NAMALWA (cell line): ENCODE results near the gene SLC35B4.

Experiments
- DNase-seq: peaks from one replicate; pipeline ENCODE4 v3.0.0-alpha.2; 2015; ENCODE audit warnings: low spot score

SLC35B4 gene

DNA sequence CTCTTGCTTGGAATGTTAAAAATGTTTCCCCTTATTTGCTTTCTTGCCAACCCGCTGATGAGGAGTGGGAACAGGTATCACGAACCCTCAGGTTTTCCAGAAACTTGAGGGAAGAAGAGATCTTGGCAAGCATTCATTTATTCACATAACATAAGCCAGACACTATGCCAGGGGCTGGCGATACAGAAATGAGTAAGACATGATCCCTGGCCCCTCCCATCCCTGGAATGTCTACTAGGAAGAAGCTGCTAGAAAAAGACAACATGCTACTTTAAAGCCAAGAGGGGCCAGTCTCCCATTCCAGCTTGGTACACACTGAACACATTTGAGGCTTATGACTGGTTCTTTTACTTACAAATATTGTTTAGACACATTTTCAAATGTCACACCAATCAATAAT is 26.4 kb downstream of the SLC35B4 start:
- no peak for DNase-seq

DNA sequence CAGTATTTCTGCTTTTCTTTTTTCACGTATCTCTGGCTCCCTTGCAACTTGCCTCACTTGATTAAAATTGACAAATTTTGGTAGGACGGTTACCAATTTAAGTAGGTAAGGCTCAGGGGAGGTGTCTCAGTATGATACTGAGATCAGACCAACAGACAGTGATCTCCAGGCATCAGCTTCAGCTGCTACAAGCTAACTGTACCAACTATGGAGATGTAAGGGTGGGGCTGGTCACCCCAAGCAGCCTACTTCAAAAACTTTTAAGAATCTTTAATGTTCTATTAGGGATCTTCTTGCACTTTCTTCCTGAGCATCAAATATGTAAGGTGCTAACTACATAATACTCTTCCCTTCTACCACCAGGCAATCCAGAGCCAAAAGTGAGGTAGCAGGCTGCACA is 26.9 kb downstream of the SLC35B4 start:
- no peak for DNase-seq

DNA sequence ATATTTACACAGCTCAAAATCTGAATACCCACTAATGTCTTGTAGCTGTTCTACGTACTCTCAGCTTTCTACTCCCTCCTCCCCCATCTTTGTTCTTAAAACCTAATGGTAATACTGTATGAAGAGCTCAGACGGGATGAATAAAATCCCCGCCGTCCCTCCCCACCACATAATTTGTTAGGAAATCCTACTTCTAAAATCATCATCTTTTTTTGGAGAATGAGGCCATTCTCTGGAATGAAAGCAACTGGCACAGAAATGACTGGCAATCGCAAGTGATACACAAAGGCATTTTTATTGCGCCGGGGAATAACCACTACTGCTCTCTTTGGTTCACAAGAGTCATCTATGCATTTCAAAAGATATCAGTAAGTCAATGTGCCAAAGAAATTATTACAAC is 27.3 kb downstream of the SLC35B4 start:
- no peak for DNase-seq

DNA sequence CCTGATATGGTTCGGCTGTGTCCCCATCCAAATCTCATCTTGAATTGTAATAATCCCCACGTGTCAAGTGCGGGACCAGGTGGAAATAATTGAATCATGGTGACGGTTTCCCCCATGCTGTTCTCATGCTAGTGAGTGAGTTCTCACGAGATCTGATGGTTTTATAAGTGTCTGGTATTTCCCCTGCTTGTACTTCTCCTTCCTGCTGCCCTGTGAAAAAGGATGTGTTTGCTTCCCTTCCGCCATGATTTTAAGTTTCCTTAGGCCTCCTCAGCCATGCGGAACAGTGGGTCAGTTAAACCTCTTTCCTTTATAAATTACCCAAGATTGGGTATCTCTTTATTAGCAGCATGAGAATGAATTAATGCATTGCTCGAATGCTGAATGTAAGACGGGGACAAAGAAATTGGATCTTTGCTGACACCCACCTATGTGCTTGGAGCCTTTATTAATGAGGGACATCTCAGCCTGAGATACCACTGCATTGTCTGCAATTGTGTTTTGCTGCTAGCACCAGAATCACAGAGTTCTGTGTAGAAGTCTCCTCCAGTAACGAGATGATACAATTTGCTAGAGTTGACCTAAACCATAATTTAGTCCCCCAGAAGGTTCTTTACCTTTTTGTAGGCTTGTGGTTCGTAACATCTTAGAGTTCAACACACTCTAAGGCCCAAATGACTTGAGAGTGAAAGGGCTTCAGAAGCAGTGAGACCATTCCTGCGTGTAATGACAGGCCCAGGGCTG is 28.6 kb downstream of the SLC35B4 start:
- no peak for DNase-seq

DNA sequence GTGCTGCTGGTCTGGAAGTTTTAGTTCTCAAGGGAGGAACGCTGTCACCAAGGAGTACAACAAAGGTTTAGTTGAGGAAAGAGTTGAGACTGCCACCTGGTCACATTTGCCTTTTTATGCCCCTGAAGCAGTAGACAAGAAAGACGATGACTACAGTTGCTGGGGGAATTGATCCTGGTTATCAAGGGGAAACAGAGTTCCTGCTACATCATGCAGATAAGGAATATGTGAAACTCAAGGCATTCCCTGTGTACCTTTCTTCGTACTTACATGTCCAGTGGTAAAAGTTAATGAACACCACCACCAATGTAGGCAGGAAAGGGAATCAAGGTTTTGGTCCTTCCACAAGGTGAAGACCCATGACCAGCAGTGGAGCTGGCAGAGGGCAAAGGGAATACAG is 31.8 kb downstream of the SLC35B4 start:
- no peak for DNase-seq

DNA sequence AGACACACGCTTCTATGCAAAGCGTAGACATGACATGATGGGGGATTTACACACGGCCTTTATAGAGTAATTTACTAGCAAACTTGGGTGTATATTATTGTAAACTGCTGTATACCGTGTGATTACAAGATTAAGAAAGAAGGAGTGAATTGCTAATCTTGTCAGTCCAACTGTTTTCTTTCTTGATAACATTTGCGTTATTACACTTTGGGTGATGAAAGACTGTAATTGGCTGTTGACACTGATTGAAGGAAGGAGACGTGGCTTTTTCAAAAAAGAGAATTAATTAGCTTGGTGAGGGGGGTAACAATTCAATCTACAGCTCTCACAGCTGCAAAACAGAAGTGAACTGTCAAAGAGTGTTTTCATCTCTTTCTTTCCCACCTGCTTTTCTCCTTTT is 32.7 kb downstream of the SLC35B4 start:
- no peak for DNase-seq

DNA sequence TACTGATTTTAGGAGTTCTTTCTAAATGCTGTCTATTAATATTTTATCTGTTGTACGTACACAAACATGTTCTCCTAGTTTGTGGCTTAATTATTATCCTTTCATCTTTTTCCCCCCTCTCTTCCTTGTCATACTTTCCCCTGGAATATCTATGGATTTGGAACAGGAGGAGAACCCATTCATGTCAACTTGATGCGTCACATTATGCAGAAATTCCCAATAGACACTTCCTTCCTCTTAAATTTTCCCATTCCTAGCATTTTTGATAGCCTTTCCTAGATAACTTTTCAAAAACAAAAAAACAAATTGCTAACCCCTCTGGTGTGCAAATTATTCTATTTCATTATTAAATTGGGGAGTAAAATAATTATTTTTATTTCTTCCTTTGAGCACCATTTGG is 36.2 kb downstream of the SLC35B4 start:
- no peak for DNase-seq

DNA sequence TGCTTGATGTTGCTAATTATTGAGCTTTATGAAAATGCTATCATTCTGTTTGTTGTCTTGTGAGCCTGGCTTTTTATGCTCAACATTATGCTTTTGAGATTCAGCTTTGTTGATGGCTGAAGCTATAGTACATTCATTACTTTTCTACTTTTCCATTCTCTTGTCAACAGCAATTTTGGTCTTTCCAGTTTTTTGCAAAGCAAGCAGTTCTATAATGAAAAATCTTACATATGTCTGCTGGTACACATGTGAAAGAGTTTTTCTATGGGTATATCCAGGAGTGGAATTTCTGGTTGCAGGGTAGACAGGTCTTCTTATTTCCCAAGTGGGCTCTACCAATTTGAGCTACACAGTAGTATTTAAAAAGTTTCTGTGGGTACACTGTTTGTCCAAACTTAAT is 36.8 kb downstream of the SLC35B4 start:
- no peak for DNase-seq

DNA sequence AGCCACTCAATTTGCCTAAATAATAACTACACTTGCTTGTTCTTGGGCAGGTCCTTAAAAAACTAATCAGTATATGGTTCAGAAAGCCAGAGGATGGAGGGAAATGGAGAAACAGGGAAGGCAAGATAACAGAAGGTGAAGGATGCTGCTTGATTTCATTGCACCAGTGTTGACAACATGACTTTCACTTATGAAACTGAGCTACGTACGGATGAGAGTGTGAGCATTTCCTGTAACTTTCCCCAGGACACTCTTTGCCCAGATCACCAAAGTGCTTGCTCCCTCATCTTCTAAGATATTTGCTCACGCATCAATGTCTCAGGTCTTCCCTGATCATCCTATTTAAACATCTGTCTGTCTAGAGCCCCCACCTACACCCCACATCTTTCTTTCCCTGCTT is 37.4 kb downstream of the SLC35B4 start:
- DNase-seq: no peak

DNA sequence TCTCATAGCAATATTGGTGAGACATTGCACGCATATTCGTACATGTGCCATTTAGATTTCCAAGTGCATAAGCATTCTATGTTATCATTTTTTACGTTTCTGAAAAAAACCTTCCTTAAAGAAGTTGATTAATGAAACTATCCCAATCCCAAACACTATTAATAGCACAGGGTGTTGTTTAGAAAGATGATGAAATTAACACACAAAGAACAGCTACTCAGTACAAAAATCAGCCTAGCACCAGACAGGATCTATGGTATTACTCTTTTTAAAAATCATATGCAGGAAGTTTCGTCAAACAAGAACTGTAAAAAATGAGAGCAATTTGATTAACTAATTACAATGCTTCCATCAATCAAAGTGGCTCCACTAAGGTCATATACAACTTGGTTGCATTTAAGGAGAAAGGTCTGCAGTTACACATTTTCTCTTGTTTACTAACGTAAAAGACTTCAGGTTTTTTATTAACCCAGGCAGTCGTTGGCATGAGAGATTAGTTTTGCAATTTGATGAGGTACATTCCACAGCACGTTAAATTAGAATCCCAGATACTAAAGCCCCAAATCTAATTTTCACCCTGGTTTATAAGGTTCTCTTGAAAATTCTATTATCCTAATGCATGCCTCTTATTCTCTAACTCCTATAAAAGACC is 38.1 kb downstream of the SLC35B4 start:
- DNase-seq: no peak

DNA sequence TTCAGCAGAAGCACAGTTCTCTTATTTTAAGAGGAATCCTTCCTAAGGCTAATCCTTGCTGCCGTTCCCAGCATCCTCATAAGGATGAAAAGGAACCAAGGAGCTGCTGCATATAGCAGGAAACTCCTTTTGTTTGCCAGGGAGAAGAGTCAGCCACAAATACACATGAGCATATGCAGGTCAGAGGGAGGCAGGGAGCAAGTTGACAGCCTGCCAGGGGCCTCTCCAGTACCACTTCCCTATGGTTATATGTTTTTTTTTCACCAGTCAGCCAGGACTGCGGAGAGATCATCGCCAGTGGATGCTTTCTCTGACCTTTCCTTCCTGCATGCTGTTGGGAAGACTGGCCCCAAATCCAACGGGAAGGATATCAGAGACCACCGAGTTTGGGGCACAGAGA is 39.8 kb downstream of the SLC35B4 start:
- DNase-seq: no peak

DNA sequence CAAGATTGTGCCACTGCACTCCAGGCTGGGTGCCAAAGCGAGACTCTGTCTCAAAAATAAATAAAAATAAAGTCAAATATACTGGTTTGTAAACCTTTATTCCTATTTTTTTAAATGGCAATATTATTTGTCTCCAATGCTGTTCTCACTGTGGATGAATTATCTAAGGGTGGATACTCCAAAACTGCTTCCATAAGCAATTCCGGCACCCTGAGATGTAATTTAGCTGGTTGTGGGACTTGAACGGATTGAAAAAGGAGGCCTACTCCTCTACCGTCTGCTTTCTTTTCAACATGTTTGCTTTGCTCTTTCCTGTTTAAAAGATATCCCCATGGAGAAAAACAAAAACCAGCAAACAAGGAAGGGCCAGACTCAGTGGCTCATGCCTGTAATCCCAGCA is 54.4 kb downstream of the SLC35B4 start:
- DNase-seq: no peak

DNA sequence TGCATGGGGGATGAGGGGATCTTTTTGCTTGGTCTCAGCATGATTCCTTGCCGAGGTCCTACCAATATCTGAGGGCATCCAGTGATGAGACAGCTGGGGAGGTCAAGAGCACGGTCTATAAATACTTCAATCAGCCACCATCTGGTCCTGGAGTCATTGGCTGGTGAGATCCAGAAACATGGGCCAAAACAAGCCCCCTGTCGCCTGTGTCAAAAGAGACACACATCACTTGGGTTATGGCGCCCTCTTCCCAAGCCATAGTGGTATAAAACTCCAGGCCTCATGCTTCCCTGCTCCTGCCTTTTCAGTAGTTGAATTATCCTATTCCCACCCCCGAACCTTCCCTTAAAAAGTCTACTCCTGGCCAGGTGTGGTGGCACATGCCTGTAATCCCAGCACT is 60.9 kb downstream of the SLC35B4 start:
- no peak for DNase-seq

DNA sequence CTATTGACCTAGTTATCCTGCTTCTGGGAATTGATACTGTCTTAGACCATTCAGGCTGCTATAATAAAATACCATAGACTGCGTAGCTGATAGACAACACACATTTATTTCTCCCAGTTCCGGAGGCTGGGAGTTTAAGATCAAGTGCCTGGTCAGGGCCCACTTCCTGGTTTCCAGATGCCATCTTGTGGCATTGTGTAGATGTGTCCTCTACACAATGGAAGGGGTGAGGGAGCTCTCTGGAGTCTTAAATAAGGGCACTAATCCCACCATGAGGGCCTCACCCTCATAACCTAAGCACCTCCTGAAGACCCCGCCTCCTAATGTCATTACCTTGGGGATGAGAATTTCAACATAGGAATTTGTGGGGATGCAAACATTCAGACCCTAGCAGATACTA is 62.4 kb downstream of the SLC35B4 start:
- peak; percentile 17 for DNase-seq

DNA sequence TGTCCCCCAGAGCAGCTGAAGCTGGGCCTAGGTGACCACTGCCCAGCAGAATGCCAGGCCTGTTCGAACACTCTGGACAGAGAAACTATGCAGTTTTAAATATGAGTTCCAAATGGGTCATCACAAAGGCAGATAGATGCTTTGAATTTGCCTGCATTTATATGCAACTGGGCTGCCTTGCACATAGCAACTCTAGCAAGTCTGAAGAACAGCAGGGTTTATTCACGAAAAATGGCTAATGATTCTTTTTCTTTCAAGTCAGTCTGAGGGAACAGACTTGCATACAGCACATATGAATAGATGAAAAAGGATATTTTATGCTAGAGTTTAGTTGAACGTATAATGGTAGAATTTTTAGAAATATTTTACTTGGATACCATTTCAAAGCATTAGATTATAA is 68.5 kb downstream of the SLC35B4 start:
- DNase-seq: no peak

DNA sequence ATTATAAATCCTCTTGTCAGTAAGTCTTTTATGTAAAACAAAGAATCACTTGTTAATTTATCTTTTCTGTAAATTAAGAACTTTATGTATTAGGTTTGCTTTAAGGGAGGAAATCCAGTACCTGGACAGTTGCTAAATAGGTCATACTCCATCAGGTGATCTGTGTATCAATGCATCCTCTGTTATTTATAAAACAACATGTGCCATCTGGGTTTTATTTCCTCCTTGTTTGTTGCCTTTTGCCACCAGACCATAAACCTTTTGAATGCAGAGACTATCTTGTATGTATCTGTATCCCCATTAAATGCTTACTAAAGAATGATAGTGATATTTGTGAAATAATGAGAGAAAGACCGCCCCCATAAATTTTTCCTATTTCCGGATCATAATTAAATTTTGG is 70.0 kb downstream of the SLC35B4 start:
- no peak for DNase-seq

DNA sequence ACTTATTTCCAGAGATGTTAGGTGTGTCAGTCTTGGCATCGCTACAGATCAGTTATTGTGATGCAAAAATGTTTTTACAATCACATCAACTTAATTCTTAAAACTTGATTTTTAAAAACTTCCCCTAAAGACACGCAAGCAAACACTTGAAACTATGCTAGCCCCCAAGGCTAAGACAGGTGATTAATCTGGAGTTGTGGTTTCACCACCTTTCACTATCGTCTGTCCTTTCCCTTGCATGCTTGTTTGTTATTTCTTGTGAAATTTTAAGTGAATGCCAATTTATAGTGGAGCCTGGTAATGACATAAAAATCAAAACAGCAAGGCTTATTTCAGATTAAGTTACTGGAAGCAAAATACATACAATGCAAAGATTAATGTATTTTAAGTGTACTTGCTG is 70.4 kb downstream of the SLC35B4 start:
- no peak for DNase-seq

DNA sequence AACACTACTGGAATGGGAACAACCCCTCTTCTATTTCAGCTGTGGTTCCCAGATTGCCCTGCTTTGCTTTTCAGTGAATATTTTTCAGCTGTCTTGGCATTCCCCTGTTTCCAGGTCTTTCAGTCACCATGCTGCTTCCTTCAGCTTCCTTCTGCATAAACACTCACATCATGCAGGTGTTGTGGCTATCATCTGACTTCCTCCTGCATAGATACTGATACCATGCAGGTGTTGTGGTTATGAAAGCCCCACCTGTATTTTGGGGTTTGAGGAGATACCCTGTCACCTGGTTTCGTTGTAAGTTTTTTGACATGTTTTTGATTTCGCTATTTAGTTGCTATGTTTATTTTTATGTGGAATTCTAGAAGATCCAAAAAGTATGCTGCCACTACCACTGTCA is 71.5 kb downstream of the SLC35B4 start:
- peak; percentile 63 for DNase-seq
